GM20431 (cell line): Measurements from ENCODE around the gene QPCTL.
"Not testable (repeated sequence)": the region's sequence is repeated elsewhere in the genome, so short reads cannot be mapped to it uniquely, and the experiment has no call there.

Experiments used
- in situ Hi-C: fragments of 300-500 bp; cut with MseI, MboI; formaldehyde crosslinking; loops from one replicate; pipeline ENCODE4 v1.15.0; 2020; ENCODE audit warnings: low sequenced_read_pairs; ENCODE audit not compliant: unreplicated experiment

QPCTL gene

GRCh38 chr19:45716359-45717130 is 24.1 kb downstream of the QPCTL start:
- in situ Hi-C loops, result no loop called here

- in situ Hi-C loops, result no loop called here
These were observed 24.9 kb downstream of the QPCTL start for GRCh38 chr19:45717131-45717982.

- in situ Hi-C loops, result no loop called here
These were observed 25.7 kb downstream of the QPCTL start for GRCh38 chr19:45717983-45718650.

- in situ Hi-C loops, result not testable (repeated sequence)
These were observed 27.6 kb downstream of the QPCTL start for GRCh38 chr19:45720065-45720464.

DNA sequence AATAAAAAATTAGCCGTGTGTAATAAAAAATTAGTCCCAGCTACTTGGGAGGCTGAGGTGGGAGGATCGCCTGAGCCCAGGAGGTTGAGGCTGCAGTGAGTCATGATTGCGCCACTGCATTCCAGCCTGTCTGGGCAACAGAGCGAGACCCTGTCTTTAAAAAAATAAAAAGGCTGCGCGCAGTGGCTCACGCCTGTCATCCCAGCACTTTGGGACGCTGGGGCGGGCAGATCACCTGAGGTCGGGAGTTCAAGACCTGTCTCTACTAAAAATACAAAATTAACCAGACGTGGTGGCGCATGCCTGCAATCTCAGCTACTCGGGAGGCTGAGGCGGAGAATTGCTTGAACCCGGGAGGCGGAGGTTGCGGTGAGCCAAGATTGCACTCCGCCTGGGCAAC is 36.2 kb downstream of the QPCTL start:
- in situ Hi-C loops, result not testable (repeated sequence)

GRCh38 chr19:45729800-45730290 is 37.4 kb downstream of the QPCTL start:
- in situ Hi-C loops, result no loop called here

- in situ Hi-C loops, result no loop called here
These were observed 38.2 kb downstream of the QPCTL start, which contains the start of gene FBXO46 for GRCh38 chr19:45730368-45731288. TSS of gene FBXO46 (minus strand) at chr19:45730896. CDS start at chr19:45713495, 17,401 bp downstream.

- in situ Hi-C loops, result no loop called here
These were observed 40.8 kb downstream of the QPCTL start, which contains the start of gene MEIOSIN for GRCh38 chr19:45733160-45733810. TSS of gene MEIOSIN (plus strand) at chr19:45733439. CDS start at chr19:45735377, 1,938 bp downstream.

DNA sequence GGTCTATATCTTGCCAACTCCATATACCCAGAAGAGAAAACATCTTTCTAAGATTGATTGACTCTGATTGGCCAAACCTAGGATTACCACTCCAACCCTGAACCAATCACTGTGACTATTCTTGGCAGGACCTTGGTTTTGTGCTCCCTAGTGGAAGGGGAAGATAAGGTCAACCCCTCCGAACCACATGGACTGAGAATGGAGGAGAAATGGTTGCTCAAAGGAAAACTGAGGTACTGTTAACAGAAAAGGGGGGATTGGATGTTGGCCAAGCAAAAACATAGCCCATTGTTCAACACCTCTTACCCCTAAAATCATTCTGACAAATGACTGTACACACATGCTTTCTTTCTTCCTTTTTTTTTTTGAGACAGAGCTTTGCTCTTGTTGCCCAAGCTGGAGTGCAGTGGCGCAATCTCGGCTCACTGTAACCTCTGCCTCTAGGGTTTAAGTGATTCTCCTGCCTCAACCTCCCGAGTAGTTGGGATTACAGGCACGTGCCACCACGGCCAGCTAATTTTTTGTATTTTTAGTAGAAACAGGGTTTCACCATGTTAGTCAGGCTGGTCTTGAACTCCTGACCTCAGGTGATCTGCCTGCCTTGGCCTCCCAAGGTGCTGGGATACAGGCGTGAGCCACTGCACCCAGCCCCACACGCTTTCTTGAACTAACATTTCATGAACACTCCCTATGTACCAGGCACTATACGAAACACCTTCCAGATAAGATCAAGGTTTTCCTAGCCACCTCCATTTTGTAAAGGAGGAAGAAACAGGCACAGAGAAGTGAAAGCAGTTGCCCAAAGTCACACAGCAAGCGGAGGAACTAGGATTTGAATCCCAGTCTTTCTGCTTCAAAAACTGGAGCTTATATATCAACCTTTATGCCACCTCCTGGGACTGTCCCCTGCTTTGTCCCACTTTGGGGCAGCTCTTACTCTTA is 47.3 kb downstream of the QPCTL start:
- in situ Hi-C loops, result no loop called here

GRCh38 chr19:45742969-45743368 is 50.5 kb downstream of the QPCTL start:
- in situ Hi-C loops, result no loop called here

DNA sequence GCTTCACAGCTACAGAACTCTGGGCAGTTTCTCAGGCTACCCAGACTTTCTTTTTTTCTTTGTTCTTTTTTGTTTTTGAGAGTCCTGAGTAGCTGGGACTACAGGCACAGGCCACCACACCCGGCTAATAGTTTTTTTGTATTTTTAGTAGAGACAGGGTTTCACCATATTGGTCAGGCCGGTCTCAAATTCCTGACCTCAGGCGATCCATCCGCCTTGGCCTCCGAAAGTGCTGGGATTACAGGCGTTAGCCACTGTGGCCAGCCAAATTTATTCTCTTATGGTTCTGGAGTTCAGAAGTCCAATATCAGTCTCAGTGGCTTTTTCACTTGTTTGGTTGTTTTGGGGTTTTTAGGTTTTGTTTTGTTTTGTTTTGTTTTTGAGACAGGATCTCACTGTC is 53.1 kb downstream of the QPCTL start:
- in situ Hi-C loops, result no loop called here

DNA sequence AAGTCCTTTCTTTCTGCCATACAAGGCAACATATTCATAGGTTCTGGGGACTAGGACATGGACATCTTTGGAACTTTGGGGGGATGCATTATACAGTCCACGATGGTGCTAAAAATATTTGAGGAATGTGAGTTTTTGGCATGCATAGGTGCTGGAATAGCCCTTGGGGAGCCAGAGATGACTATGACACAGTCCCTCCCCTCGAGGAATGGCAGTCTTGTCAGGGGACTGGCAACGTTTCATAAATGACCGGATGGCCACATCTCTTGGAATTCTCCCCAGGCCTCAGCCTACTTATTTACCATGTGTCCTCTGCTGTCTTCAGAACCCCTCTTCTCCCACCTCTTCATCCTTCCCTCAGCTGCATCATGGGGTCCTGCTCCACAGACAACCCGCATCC is 54.4 kb downstream of the QPCTL start:
- in situ Hi-C loops, result no loop called here

GRCh38 chr19:45747513-45747912 is 55.0 kb downstream of the QPCTL start:
- in situ Hi-C loops, result no loop called here

DNA sequence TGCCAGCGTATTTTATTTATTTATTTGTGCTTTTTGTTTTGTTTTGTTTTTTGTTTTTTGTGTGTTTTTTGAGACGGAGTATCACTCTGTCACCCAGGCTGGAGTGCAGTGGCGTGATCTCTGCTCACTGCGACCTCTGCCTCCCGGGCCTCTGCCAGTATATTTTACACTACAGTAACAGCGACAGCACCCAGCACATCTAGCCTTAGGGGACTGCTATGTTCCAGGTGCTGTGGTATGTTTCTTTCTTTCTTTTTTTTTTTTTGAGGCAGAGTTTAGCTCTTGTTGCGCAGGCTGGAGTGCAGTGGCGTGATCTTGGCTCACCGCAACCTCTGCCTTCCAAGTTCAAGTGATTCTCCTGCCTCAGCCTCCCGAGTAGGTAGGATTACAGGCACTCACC is 59.0 kb downstream of the QPCTL start:
- in situ Hi-C loops, result not testable (repeated sequence)

GRCh38 chr19:45752639-45753038 is 60.2 kb downstream of the QPCTL start:
- in situ Hi-C loops, result no loop called here

DNA sequence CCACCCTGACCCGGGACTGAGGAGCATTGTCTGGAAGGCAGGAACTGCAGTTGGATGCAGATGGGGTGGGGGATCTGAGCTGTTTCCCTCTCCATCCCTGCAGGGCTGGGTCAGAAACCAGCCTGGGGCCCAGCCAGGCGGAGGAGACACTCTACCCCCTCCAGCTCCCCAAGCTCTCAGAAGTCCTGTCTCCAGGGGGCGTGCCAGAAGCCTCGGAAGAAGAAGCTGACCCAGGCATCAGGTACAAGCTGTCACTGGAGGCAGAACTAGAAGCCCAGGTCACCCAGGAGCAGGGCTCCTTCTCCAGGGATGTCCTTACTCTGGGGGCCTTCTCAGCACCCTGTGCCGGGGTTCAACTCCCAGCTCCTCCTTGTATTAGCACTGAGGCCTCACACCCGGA is 61.1 kb downstream of the QPCTL start:
- in situ Hi-C loops, result no loop called here
